ENCODE measurements around the gene RNF121.

GRCh38 chr11:71962428-71963038, 33.7 kb downstream of the RNF121 start:
- TF ChIP-seq POLR2A (IDR thresholded peaks at IDR 0.05) (no peak), CTCF (IDR thresholded peaks at IDR 0.05) (no peak)

Data from upper lobe of left lung (tissue), 4 donors.